Muscle layer of colon (tissue), 2 donors: ENCODE results near the gene ASAP2.

Experiments
- H3K27ac ChIP-seq: one replicate; pipeline ENCODE4 v1.7.0; 2013; ENCODE audit warnings: low read depth, mild to moderate bottlenecking, low read length, moderate library complexity
- H3K27me3 ChIP-seq, 2 donors: one replicate each; pipeline ENCODE4 v1.7.0; 2013; ENCODE audit warnings: low read length in 2 of 2, mild to moderate bottlenecking in 2 of 2; ENCODE audit not compliant: insufficient read depth in 2 of 2, control insufficient read depth in 1 of 2
- H3K36me3 ChIP-seq: one replicate; pipeline ENCODE4 v1.7.0; 2013; ENCODE audit warnings: mild to moderate bottlenecking, low read length; ENCODE audit not compliant: insufficient read depth
- H3K4me1 ChIP-seq: one replicate; pipeline ENCODE4 v1.7.0; 2013; ENCODE audit warnings: mild to moderate bottlenecking, low read length; ENCODE audit not compliant: insufficient read depth
- H3K4me3 ChIP-seq, 2 donors: one replicate each; pipeline ENCODE4 v1.7.0; 2013; ENCODE audit warnings: low read length in 2 of 2, low read depth in 1 of 2, mild to moderate bottlenecking in 1 of 2, moderate library complexity in 1 of 2
- H3K9ac ChIP-seq: one replicate; pipeline ENCODE4 v1.7.0; 2013; ENCODE audit warnings: low read length
- H3K9me3 ChIP-seq: one replicate; pipeline ENCODE4 v1.7.0; 2013; ENCODE audit warnings: mild to moderate bottlenecking, low read length
- donor health status: abdominal sarcoma.
- donor health status: Adenocarcinoma of cecum.

Gene ASAP2

DNA sequence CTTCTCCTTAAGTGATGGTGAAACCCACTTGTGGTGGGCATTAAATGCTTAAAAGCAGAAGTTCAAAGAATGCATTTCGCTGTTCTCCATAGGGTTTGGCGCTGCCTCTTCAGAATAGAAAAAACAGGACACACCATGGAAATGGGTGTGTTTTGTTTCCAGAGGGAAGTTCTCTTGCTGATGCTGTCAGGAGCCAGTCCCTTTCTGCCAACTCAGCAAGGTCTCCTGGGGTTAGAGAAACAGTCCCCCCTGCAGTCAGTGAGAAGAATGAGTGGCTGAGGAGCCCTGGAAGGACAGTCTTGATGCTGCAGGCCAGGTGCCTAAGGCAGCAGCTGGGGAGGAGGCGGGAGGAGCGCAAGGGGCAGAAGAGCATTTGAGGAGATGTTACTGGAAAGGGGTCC, 37.8 kb upstream of the ASAP2 start:
- H3K36me3 ChIP-seq: no peaks in the 10 kb centered on the region
- H3K9ac ChIP-seq: no peak overlapping the region
- no peak overlapping the region for H3K27ac ChIP-seq
- no peaks in the 10 kb centered on the region for H3K9me3 ChIP-seq
- H3K4me3 ChIP-seq: no peak overlapping the region
- H3K4me1 ChIP-seq: peaks cover 8% of the 10 kb centered on the region
- no peaks in the 10 kb centered on the region for H3K27me3 ChIP-seq

GRCh38 chr2:9169349-9170107, 37.1 kb upstream of the ASAP2 start:
- H3K36me3 ChIP-seq: no peaks in the 10 kb centered on the region
- no peaks in the 10 kb centered on the region for H3K27me3 ChIP-seq
- H3K4me3 ChIP-seq: no peak overlapping the region
- H3K27ac ChIP-seq: no peak overlapping the region
- no peak overlapping the region for H3K9ac ChIP-seq
- no peaks in the 10 kb centered on the region for H3K9me3 ChIP-seq
- H3K4me1 ChIP-seq: peaks cover 8% of the 10 kb centered on the region

DNA sequence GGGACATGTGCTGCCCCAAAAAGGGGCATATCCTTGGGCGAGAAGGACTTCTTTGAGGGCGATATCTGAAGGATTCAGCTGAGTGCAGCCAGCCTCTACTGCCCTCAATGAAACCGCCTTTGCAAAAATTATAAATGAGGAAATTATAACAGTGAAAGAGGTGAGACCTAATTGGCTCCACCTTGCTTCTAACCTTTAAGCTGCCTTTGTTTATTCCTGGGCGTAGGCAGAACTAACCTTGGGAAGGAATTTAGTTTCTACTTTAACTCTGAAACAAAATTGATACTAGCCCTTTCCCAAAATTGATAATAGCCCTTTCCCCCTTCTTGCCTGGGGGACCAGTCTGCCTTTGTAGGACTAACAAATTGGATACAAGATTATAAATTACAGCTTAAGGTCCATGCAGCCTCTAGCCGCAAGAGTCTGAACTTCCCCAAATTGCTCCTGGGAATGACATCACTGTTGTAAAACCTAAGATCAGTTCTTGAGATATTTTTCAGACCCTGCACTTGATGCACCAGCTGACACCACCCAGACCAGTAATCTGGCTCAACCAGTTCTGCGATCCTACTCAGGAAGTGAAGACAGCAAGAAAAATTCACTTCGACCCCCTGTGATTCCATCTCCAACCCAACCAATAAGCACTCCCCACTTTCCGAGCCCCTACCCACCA, 36.0 kb upstream of the ASAP2 start:
- H3K9me3 ChIP-seq: no peaks in the 10 kb centered on the region
- H3K27me3 ChIP-seq: no peaks in the 10 kb centered on the region
- no peak overlapping the region for H3K4me3 ChIP-seq
- H3K9ac ChIP-seq: no peak overlapping the region
- peaks cover 14% of the 10 kb centered on the region for H3K4me1 ChIP-seq
- no peaks in the 10 kb centered on the region for H3K36me3 ChIP-seq
- no peak overlapping the region for H3K27ac ChIP-seq

DNA sequence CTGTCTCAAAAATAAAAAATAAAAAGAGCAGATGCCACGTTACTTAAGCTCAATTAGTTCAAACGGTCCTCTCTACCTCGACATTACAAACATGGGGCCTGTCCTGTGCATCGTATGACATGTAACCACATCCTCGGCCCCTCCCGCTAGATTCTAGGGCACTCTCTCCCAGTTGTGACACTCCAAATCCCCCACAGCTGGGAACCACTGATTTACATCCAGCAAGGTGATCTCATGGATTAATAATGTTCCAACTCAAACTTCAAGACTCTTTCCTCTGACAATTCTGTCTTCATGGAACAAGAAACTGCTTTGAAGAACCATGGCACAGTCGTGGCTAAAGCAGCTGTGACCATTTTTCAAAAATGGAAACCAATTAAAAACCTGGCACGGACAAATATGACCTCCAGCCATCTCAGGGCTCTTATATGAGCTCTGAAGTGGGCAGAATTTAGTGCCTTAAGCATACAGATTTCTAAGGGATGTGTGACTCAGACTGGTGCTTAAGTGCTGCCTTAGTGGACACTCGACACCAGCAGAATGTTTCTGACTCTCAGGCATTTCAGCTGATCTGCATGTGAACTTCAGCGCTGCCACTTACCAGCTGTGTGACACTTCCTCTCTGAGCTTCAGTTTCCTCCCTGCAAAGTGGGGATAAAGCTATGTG, 31.7 kb upstream of the ASAP2 start:
- H3K27ac ChIP-seq: no peak overlapping the region
- H3K36me3 ChIP-seq: no peaks in the 10 kb centered on the region
- H3K4me3 ChIP-seq: no peak overlapping the region
- H3K4me1 ChIP-seq: peaks cover 9% of the 10 kb centered on the region
- no peaks in the 10 kb centered on the region for H3K27me3 ChIP-seq
- H3K9me3 ChIP-seq: no peaks in the 10 kb centered on the region
- no peak overlapping the region for H3K9ac ChIP-seq

DNA sequence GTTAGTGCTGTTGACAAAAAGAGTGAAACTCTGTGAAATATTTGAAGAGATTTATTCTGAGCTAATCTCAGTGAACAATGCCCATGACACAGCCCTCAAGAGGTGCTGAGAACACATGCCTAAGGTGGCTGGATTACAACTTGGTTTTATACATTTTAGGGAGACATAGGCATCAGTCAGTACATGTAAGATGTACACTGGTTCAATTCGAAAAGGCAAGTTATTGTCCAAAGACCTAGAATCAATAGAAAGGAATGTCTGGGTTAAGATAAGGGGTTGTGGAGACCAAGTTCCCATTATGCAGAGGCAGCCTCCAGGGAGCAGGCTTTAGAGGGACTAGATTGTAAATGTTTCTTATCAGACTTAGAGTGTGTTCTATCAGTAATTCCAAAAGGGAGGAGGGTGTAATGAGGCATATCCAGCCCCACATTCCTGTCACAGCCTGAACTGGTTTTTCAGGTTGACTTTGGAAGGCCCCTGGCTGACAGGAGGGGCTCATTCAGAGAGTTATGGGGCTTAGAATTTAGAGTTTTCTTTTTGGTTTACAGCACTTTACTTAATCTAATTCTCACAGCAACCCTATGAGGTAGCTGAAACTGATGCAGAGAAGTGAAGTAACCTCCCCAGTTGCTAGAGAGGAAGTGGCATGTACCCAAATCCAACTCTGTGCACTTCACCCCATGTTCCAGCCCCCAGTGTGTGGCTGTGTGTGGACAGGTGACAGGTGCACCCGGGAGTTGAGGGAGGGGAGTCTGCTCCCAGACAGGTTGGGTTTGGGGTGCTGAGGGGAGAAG, 28.3 kb upstream of the ASAP2 start:
- Histone ChIP-seq H3K4me1 (peaks cover 10% of the 10 kb centered on the region), H3K4me3 (no peak overlapping the region), H3K9ac (no peak overlapping the region), H3K9me3 (no peaks in the 10 kb centered on the region), H3K27me3 (no peaks in the 10 kb centered on the region), H3K27ac (no peak overlapping the region), H3K36me3 (no peaks in the 10 kb centered on the region)

DNA sequence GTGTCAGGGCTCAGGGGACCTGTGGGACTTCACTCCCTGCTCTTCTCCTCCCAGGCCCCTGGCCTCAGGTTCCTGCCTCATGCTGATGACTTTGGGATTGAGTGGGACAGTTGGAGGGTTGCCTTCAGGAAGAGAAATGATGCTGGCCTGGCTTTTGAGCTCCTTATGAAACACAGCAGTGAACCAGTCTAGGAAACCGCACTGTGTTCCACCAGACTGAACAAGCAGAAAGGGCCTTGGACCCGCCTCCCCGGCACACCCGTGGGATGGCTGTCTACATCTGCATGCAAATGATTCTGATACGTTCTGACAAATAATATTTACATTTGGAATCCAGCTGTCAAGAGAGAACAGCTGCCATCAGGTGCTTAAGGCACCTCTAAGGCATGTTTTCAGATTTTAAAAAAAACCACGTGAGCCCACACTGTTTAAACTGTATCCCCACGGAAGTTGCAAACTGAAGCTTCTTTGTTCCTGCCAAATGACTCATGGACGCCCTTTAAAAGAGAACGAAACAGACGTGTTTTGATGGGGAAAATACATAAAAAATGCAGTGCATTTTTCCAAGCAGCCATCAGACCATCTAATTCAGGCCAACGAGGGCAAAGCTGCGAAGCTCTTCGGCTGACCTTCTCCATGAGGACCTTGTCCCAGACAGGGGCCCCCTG, 27.6 kb upstream of the ASAP2 start:
- H3K27me3 ChIP-seq: no peaks in the 10 kb centered on the region
- H3K9ac ChIP-seq: no peak overlapping the region
- H3K4me3 ChIP-seq: no peak overlapping the region
- H3K27ac ChIP-seq: peak overlapping the region; percentile 22
- peaks cover 10% of the 10 kb centered on the region for H3K4me1 ChIP-seq
- H3K36me3 ChIP-seq: no peaks in the 10 kb centered on the region
- no peaks in the 10 kb centered on the region for H3K9me3 ChIP-seq

DNA sequence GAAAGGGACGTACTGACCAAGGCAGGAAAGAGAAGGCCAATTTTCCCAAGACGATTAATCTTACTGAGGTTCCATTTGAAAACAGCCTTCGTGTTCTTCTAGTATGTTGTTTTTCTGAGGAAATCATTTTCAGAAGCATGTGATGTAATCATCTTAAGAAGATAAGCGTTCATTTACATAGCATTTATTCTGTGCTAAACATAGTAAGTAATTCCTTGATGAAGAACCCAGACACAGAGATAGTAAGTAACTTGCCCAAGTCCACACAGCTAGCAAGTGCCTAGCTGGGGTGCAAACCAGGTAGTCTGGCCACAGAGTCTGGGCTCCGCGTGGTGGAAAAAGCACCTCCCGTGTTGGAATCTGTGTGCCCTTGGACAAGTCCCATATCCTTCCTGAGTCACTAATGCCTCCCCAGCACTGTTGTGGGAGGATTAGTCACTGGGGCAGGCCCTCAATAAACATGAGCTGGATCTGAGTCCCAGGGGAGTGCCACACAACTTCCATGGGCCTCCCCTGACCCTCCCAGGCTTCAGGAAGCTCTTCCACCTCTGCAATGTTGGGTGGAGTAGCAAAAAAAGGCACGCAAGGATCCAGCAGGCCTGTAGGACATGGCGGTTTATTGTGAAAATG, 26.9 kb upstream of the ASAP2 start:
- no peak overlapping the region for H3K9ac ChIP-seq
- H3K36me3 ChIP-seq: no peaks in the 10 kb centered on the region
- H3K4me1 ChIP-seq: peaks cover 10% of the 10 kb centered on the region
- no peaks in the 10 kb centered on the region for H3K27me3 ChIP-seq
- H3K9me3 ChIP-seq: no peaks in the 10 kb centered on the region
- no peak overlapping the region for H3K4me3 ChIP-seq
- H3K27ac ChIP-seq: peak overlapping the region; percentile 22

GRCh38 chr2:9184361-9184760, 22.3 kb upstream of the ASAP2 start:
- Histone ChIP-seq H3K36me3 (no peaks in the 10 kb centered on the region), H3K9me3 (no peaks in the 10 kb centered on the region), H3K4me3 (no peak overlapping the region), H3K9ac (no peak overlapping the region), H3K4me1 (peaks cover 15% of the 10 kb centered on the region), H3K27me3 (no peaks in the 10 kb centered on the region), H3K27ac (no peak overlapping the region)

GRCh38 chr2:9187620-9188214, 18.9 kb upstream of the ASAP2 start:
- Histone ChIP-seq H3K4me3 (no peak overlapping the region), H3K27me3 (no peaks in the 10 kb centered on the region), H3K36me3 (no peaks in the 10 kb centered on the region), H3K27ac (no peak overlapping the region), H3K9me3 (no peaks in the 10 kb centered on the region), H3K9ac (no peak overlapping the region), H3K4me1 (peaks cover 35% of the 10 kb centered on the region)

DNA sequence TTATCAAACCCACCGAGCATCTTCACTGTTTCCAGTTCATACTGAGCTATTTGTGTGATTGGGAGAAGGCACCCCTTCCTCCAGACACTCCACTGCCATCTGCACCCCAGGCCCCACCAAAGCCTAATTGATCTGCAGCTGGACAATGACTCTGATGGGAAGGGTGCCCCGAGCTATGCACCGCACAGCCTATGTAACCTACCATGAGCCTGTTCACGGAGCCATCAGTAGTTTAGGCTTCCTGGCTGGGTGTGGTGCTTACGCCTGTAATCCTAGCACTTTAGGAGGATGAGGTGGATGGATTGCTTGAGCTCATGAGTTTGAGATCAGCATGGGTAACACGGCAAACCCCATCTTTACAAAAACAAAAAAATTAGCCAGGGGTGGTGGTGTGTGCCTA, 17.8 kb upstream of the ASAP2 start:
- Histone ChIP-seq H3K9me3 (no peaks in the 10 kb centered on the region), H3K27me3 (no peaks in the 10 kb centered on the region), H3K4me3 (no peak overlapping the region), H3K36me3 (no peaks in the 10 kb centered on the region), H3K9ac (no peak overlapping the region), H3K4me1 (peaks cover 46% of the 10 kb centered on the region), H3K27ac (no peak overlapping the region)
